HK-2 (cell line): ENCODE results near the gene PLEKHH3.
"Not testable (repeated sequence)": the region's sequence is repeated elsewhere in the genome, so short reads cannot be mapped to it uniquely, and the experiment has no call there.

Experiments used
- DNase-seq: peaks from one replicate; pipeline ENCODE4 v3.0.0-alpha.2; 2018; ENCODE audit not compliant: unreplicated experiment

The PLEKHH3 gene

GRCh38 chr17:42670789-42671657 is 5.8 kb downstream of the PLEKHH3 start:
- no peak for DNase-seq

GRCh38 chr17:42669977-42670788 is 6.6 kb downstream of the PLEKHH3 start:
- DNase-seq = no peak

GRCh38 chr17:42669705-42669976 is 7.2 kb downstream of the PLEKHH3 start:
- no peak for DNase-seq

GRCh38 chr17:42667088-42667951 is 9.5 kb downstream of the PLEKHH3 start:
- DNase-seq = peak; percentile 87

- DNase-seq = not testable (repeated sequence)
Measured at GRCh38 chr17:42666126-42666525, 10.7 kb downstream of the PLEKHH3 start.

- no peak for DNase-seq
Measured at GRCh38 chr17:42665581-42666001, 11.2 kb downstream of the PLEKHH3 start.

GRCh38 chr17:42660692-42661345 is 16.0 kb downstream of the PLEKHH3 start:
- no peak for DNase-seq

- DNase-seq = not testable (repeated sequence)
Measured at GRCh38 chr17:42659932-42660274, 16.9 kb downstream of the PLEKHH3 start.

- DNase-seq = peak; percentile 96
Measured at GRCh38 chr17:42659079-42659931, 17.5 kb downstream of the PLEKHH3 start, which contains the start of gene TUBG2. TUBG2 (plus strand) TSS chr17:42659284; CDS start chr17:42659504, 220 bp downstream.

GRCh38 chr17:42657824-42658588 is 18.8 kb downstream of the PLEKHH3 start:
- DNase-seq = no peak

- DNase-seq = peak; percentile 48
Measured at GRCh38 chr17:42655528-42655927, 21.3 kb downstream of the PLEKHH3 start.

- DNase-seq = no peak
Measured at GRCh38 chr17:42653179-42654124, 23.3 kb downstream of the PLEKHH3 start.

- DNase-seq = no peak
Measured at GRCh38 chr17:42651392-42651791, 25.4 kb downstream of the PLEKHH3 start.

- peak; percentile 22 for DNase-seq
Measured at GRCh38 chr17:42647778-42648177, 29.0 kb downstream of the PLEKHH3 start.

- no peak for DNase-seq
Measured at GRCh38 chr17:42642336-42642735, 34.5 kb downstream of the PLEKHH3 start.

GRCh38 chr17:42640121-42640520 is 36.7 kb downstream of the PLEKHH3 start:
- no peak for DNase-seq

- DNase-seq = no peak
Measured at GRCh38 chr17:42639525-42640113, 37.2 kb downstream of the PLEKHH3 start.

- DNase-seq = no peak
Measured at GRCh38 chr17:42632949-42633444, 43.8 kb downstream of the PLEKHH3 start.
